Neutrophil (primary cell): ENCODE results near the gene SLK.

Experiments
- H3K27ac ChIP-seq: fragments of 200-600 bp; sonication (generic); 2 replicates; pipeline ENCODE4 v1.5.1; 2016; ENCODE audit warnings: mild to moderate bottlenecking, moderate library complexity
- H3K27me3 ChIP-seq: fragments of 200-600 bp; sonication (generic); 2 replicates; pipeline ENCODE4 v1.6.0; 2016; ENCODE audit warnings: mild to moderate bottlenecking
- H3K36me3 ChIP-seq: fragments of 200-600 bp; sonication (generic); 2 replicates; pipeline ENCODE4 v1.5.1; 2017
- H3K4me1 ChIP-seq, 2 experiments: fragments of 200-600 bp in 1 of 2; sonication (generic) in 1 of 2; 1 replicate in 1 of 2; 2 replicates in 1 of 2; pipeline versions ENCODE4 v1.5.1 to v1.6.1; 2013 to 2016; ENCODE audit warnings: low read depth in 1 of 2, low read length in 1 of 2, mild to moderate bottlenecking in 1 of 2, moderate library complexity in 1 of 2; ENCODE audit not compliant: control insufficient read depth in 1 of 2, insufficient read depth in 1 of 2
- H3K4me3 ChIP-seq, 2 experiments: fragments of 200-600 bp in 1 of 2; sonication (generic) in 1 of 2; 1 replicate in 1 of 2; 2 replicates in 1 of 2; pipeline ENCODE4 v1.5.1; 2013 to 2016; ENCODE audit warnings: low read depth in 1 of 2, low read length in 1 of 2, mild to moderate bottlenecking in 1 of 2, moderate library complexity in 1 of 2
- H3K9me3 ChIP-seq: fragments of 200-600 bp; sonication (generic); 2 replicates; pipeline ENCODE4 v1.5.1; 2016
- TF ChIP-seq, protein P1 (sequence below): fragments of 200-600 bp; sonication (generic); IDR thresholded peaks from 2 replicates; pipeline ENCODE4 v1.5.1; 2016; ENCODE audit warnings: antibody characterized with exemption

The SLK gene

GRCh38 chr10:104054430-104054829 lies 87.5 kb downstream of the SLK start:
- Histone ChIP-seq H3K4me1 (peaks cover 6 to 13% of the 10 kb centered on the region in 2 experiments), H3K27ac (no peak overlapping the region), H3K4me3 (no peak overlapping the region), H3K9me3 (no peaks in the 10 kb centered on the region), H3K36me3 (no peaks in the 10 kb centered on the region), H3K27me3 (no peaks in the 10 kb centered on the region)
- TF ChIP-seq, protein P1, sequence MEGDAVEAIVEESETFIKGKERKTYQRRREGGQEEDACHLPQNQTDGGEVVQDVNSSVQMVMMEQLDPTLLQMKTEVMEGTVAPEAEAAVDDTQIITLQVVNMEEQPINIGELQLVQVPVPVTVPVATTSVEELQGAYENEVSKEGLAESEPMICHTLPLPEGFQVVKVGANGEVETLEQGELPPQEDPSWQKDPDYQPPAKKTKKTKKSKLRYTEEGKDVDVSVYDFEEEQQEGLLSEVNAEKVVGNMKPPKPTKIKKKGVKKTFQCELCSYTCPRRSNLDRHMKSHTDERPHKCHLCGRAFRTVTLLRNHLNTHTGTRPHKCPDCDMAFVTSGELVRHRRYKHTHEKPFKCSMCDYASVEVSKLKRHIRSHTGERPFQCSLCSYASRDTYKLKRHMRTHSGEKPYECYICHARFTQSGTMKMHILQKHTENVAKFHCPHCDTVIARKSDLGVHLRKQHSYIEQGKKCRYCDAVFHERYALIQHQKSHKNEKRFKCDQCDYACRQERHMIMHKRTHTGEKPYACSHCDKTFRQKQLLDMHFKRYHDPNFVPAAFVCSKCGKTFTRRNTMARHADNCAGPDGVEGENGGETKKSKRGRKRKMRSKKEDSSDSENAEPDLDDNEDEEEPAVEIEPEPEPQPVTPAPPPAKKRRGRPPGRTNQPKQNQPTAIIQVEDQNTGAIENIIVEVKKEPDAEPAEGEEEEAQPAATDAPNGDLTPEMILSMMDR: no peak

DNA sequence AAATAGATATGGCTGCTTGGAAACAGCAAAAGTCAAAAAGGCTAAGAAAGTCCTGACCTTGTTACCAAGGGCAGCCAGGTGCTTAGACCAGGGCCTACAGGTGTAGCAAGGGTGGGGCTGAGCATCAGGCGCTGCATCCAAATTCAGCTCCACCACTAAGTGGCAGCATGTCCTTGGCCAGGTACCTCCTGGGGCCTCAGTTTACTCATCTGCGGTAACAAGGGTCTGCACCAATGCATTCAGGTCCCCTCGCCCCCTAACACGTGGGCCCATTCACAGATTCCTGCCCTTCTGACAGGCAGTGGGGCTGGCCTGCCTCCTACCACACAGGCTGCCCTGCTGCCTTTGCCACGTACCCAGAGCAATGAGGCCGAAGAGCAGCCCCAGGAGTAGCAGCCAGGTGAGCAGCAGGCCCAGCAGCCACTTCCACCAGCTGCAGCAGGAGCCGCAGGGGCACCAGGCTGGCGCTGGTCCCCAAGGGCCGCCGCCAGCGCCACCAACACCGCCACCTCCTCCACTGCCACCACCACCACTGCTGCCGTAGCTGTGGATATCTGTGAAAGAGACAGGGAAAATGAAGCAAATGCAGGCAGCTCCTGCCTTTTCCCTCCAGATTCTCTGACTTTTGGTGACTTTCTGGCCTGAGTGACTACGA lies 89.8 kb downstream of the SLK start:
- no peaks in the 10 kb centered on the region for H3K9me3 ChIP-seq
- peaks cover 6 to 13% of the 10 kb centered on the region in 2 experiments for H3K4me1 ChIP-seq
- H3K4me3 ChIP-seq: no peak overlapping the region
- no peaks in the 10 kb centered on the region for H3K36me3 ChIP-seq
- TF ChIP-seq, protein P1: no peak
- H3K27me3 ChIP-seq: no peaks in the 10 kb centered on the region
- no peak overlapping the region for H3K27ac ChIP-seq

- no peaks in the 10 kb centered on the region for H3K9me3 ChIP-seq
- no peaks in the 10 kb centered on the region for H3K27me3 ChIP-seq
- H3K36me3 ChIP-seq: no peaks in the 10 kb centered on the region
- H3K4me3 ChIP-seq: no peak overlapping the region
- TF ChIP-seq, protein P1: no peak
- no peak overlapping the region for H3K27ac ChIP-seq
- H3K4me1 ChIP-seq: peaks cover 6 to 13% of the 10 kb centered on the region in 2 experiments
These were observed 90.8 kb downstream of the SLK start for GRCh38 chr10:104057717-104058116.

- Histone ChIP-seq H3K36me3 (no peaks in the 10 kb centered on the region), H3K27me3 (no peaks in the 10 kb centered on the region), H3K27ac (no peak overlapping the region), H3K9me3 (no peaks in the 10 kb centered on the region), H3K4me3 (no peak overlapping the region), H3K4me1 (peaks cover 6 to 13% of the 10 kb centered on the region in 2 experiments)
- TF ChIP-seq, protein P1: no peak
These were observed 92.4 kb downstream of the SLK start for GRCh38 chr10:104059364-104059763.

GRCh38 chr10:104061196-104061595 lies 94.3 kb downstream of the SLK start:
- TF ChIP-seq, protein P1: no peak
- Histone ChIP-seq H3K4me1 (peaks cover 6 to 13% of the 10 kb centered on the region in 2 experiments), H3K27me3 (no peaks in the 10 kb centered on the region), H3K9me3 (no peaks in the 10 kb centered on the region), H3K27ac (no peak overlapping the region), H3K4me3 (no peak overlapping the region), H3K36me3 (no peaks in the 10 kb centered on the region)
